ENCODE data around the gene PGLYRP2.
"Not testable (repeated sequence)": the region's sequence is repeated elsewhere in the genome, so short reads cannot be mapped to it uniquely, and the experiment has no call there.

PGLYRP2 gene

GRCh38 chr19:15502264-15502663, 23.0 kb upstream of the PGLYRP2 start:
- no peak for TF ChIP-seq ZNF274 (IDR thresholded peaks at IDR 0.05; ENCODE audit: low read depth, low read length)
- H3K4me3 ChIP-seq (ENCODE audit: low read length), result no peak overlapping the region

GRCh38 chr19:15501596-15501995, 22.3 kb upstream of the PGLYRP2 start:
- H3K4me3 ChIP-seq (ENCODE audit: low read length), result no peak overlapping the region
- no peak for TF ChIP-seq ZNF274 (IDR thresholded peaks at IDR 0.05; ENCODE audit: low read depth, low read length)

GRCh38 chr19:15498910-15499309, 19.6 kb upstream of the PGLYRP2 start:
- no peak for TF ChIP-seq ZNF274 (IDR thresholded peaks at IDR 0.05; ENCODE audit: low read depth, low read length)

GRCh38 chr19:15498156-15498858, 19.0 kb upstream of the PGLYRP2 start:
- no peak for TF ChIP-seq ZNF274 (IDR thresholded peaks at IDR 0.05; ENCODE audit: low read depth, low read length)
- no peak overlapping the region for H3K4me3 ChIP-seq (ENCODE audit: low read length)

More at GRCh38 chr19:15498910-15499309, 19.6 kb upstream of the PGLYRP2 start:
- H3K4me3 ChIP-seq (ENCODE audit: low read length), result no peak overlapping the region

GRCh38 chr19:15495151-15495550, 15.8 kb upstream of the PGLYRP2 start:
- no peak for TF ChIP-seq ZNF274 (IDR thresholded peaks at IDR 0.05; ENCODE audit: low read depth, low read length)
- H3K4me3 ChIP-seq (ENCODE audit: low read length), result no peak overlapping the region

GRCh38 chr19:15488489-15489226, 9.4 kb upstream of the PGLYRP2 start:
- no peak for TF ChIP-seq ZNF274 (IDR thresholded peaks at IDR 0.05; ENCODE audit: low read depth, low read length)

GRCh38 chr19:15487038-15487437, 7.7 kb upstream of the PGLYRP2 start:
- no peak overlapping the region for H3K4me3 ChIP-seq (ENCODE audit: low read length)

More at GRCh38 chr19:15488489-15489226, 9.4 kb upstream of the PGLYRP2 start:
- H3K4me3 ChIP-seq (ENCODE audit: low read length), result no peak overlapping the region

GRCh38 chr19:15485768-15486167, 6.5 kb upstream of the PGLYRP2 start:
- not testable (repeated sequence) for H3K4me3 ChIP-seq (ENCODE audit: low read length)

More at GRCh38 chr19:15487038-15487437, 7.7 kb upstream of the PGLYRP2 start:
- no peak for TF ChIP-seq ZNF274 (IDR thresholded peaks at IDR 0.05; ENCODE audit: low read depth, low read length)

GRCh38 chr19:15480996-15481395, 1.7 kb upstream of the PGLYRP2 start:
- H3K4me3 ChIP-seq (ENCODE audit: low read length), result not testable (repeated sequence)

GRCh38 chr19:15476325-15476724, 3.0 kb downstream of the PGLYRP2 start:
- TF ChIP-seq ZNF274 (IDR thresholded peaks at IDR 0.05; ENCODE audit: low read depth, low read length), result no peak

GRCh38 chr19:15475611-15476010, 3.7 kb downstream of the PGLYRP2 start:
- no peak overlapping the region for H3K4me3 ChIP-seq (ENCODE audit: low read length)
- TF ChIP-seq ZNF274 (IDR thresholded peaks at IDR 0.05; ENCODE audit: low read depth, low read length), result no peak

More at GRCh38 chr19:15476325-15476724, 3.0 kb downstream of the PGLYRP2 start:
- H3K4me3 ChIP-seq (ENCODE audit: low read length), result no peak overlapping the region

- H3K4me3 ChIP-seq (ENCODE audit: low read length), result no peak overlapping the region
- TF ChIP-seq ZNF274 (IDR thresholded peaks at IDR 0.05; ENCODE audit: low read depth, low read length), result no peak
These were observed 4.1 kb downstream of the PGLYRP2 start for GRCh38 chr19:15475169-15475568.

- not testable (repeated sequence) for H3K4me3 ChIP-seq (ENCODE audit: low read length)
These were observed 5.5 kb downstream of the PGLYRP2 start for GRCh38 chr19:15473821-15474220.

- no peak for TF ChIP-seq ZNF274 (IDR thresholded peaks at IDR 0.05; ENCODE audit: low read depth, low read length)
- no peak overlapping the region for H3K4me3 ChIP-seq (ENCODE audit: low read length)
These were observed 7.6 kb downstream of the PGLYRP2 start for GRCh38 chr19:15471639-15472101.

Measured in GM08714 (cell line).